H9 (cell line): ENCODE measurements around the gene MUCL3. TPM values are rescaled to one million over a fixed set of nuclear protein-coding genes. Genes with fewer than 3 reads are reported as not detected.

Experiments used
- DNase-seq: peaks from one replicate; pipeline ENCODE4 v3.0.0-alpha.2; 2017
- H2AFZ ChIP-seq: one replicate; pipeline ENCODE4 v1.6.1; 2013; ENCODE audit warnings: mild to moderate bottlenecking, low read length, control low read depth, moderate library complexity
- H2AK5ac ChIP-seq: 2 replicates; pipeline ENCODE4 v1.6.1; 2013; ENCODE audit warnings: low read length, control low read depth, mixed read lengths; ENCODE audit not compliant: insufficient read length
- H2BK120ac ChIP-seq: one replicate; pipeline ENCODE4 v1.6.1; 2013; ENCODE audit warnings: low read depth, mild to moderate bottlenecking, low read length, control low read depth, inconsistent platforms; ENCODE audit not compliant: poor library complexity, severe bottlenecking
- H2BK12ac ChIP-seq: 2 replicates; pipeline ENCODE4 v1.6.1; 2013; ENCODE audit warnings: low read length, control low read depth, mixed read lengths, low read depth; ENCODE audit not compliant: insufficient read length
- H2BK15ac ChIP-seq: 2 replicates; pipeline ENCODE4 v1.6.1; 2013; ENCODE audit warnings: low read depth, low read length, control low read depth
- H2BK20ac ChIP-seq: one replicate; pipeline ENCODE4 v1.6.1; 2013; ENCODE audit warnings: low read depth, mild to moderate bottlenecking, low read length, control low read depth, inconsistent platforms; ENCODE audit not compliant: poor library complexity, severe bottlenecking
- H2BK5ac ChIP-seq: 2 replicates; pipeline ENCODE4 v1.6.1; 2013; ENCODE audit warnings: low read length, control low read depth, mixed read lengths; ENCODE audit not compliant: insufficient read length
- H3K14ac ChIP-seq: 2 replicates; pipeline ENCODE4 v1.6.1; 2013; ENCODE audit warnings: low read length, control low read depth; ENCODE audit not compliant: insufficient read depth
- H3K18ac ChIP-seq: 2 replicates; pipeline ENCODE4 v1.6.1; 2013; ENCODE audit warnings: low read depth, mild to moderate bottlenecking, mixed read lengths, low read length, control low read depth; ENCODE audit not compliant: insufficient read length
- H3K23ac ChIP-seq: 2 replicates; pipeline ENCODE4 v1.6.1; 2013; ENCODE audit warnings: low read length, control low read depth, mixed read lengths, low read depth; ENCODE audit not compliant: insufficient read length
- H3K23me2 ChIP-seq: 2 replicates; pipeline ENCODE4 v1.6.1; 2013; ENCODE audit warnings: low read depth, mild to moderate bottlenecking, mixed read lengths, low read length, control low read depth; ENCODE audit not compliant: insufficient read length, poor library complexity, severe bottlenecking
- H3K27ac ChIP-seq: 2 replicates; pipeline ENCODE4 v1.5.1; 2013; ENCODE audit warnings: low read length, control low read depth, mixed read lengths, low read depth; ENCODE audit not compliant: insufficient read length
- H3K27me3 ChIP-seq: 2 replicates; pipeline ENCODE4 v1.6.1; 2013; ENCODE audit warnings: low read length, control low read depth, inconsistent platforms; ENCODE audit not compliant: insufficient read depth
- H3K4ac ChIP-seq: 2 replicates; pipeline ENCODE4 v1.6.1; 2013; ENCODE audit warnings: low read depth, mild to moderate bottlenecking, control low read depth, inconsistent platforms, low read length, moderate library complexity
- H3K4me1 ChIP-seq: 2 replicates; pipeline ENCODE4 v1.6.1; 2013; ENCODE audit warnings: low read length, control low read depth, inconsistent platforms; ENCODE audit not compliant: insufficient read depth
- H3K4me2 ChIP-seq: 2 replicates; pipeline ENCODE4 v1.6.1; 2013; ENCODE audit warnings: low read length, control low read depth, mixed read lengths; ENCODE audit not compliant: insufficient read length, insufficient read depth
- H3K56ac ChIP-seq: 2 replicates; pipeline ENCODE4 v1.6.1; 2013; ENCODE audit warnings: low read depth, mild to moderate bottlenecking, mixed read lengths, low read length, control low read depth; ENCODE audit not compliant: insufficient read length
- H3K79me1 ChIP-seq: 2 replicates; pipeline ENCODE4 v1.6.1; 2013; ENCODE audit warnings: low read depth, mild to moderate bottlenecking, moderate library complexity, low read length, control low read depth, inconsistent platforms; ENCODE audit not compliant: insufficient read depth, poor library complexity, severe bottlenecking
- H3K79me2 ChIP-seq: 2 replicates; pipeline ENCODE4 v1.6.1; 2013; ENCODE audit warnings: low read length, control low read depth, inconsistent platforms; ENCODE audit not compliant: insufficient read depth
- H3K9ac ChIP-seq: 2 replicates; pipeline ENCODE4 v1.6.1; 2013; ENCODE audit warnings: low read length, control low read depth, mixed read lengths; ENCODE audit not compliant: insufficient read length; ENCODE audit errors: extremely low read depth
- H3K9me3 ChIP-seq: one replicate; pipeline ENCODE4 v1.6.1; 2013; ENCODE audit warnings: low read depth, low read length, inconsistent platforms; ENCODE audit not compliant: control insufficient read depth
- H3T11ph ChIP-seq: one replicate; pipeline ENCODE4 v1.6.1; 2013; ENCODE audit warnings: mild to moderate bottlenecking, low read length, control low read depth, inconsistent platforms
- H4K20me1 ChIP-seq: one replicate; pipeline ENCODE4 v1.6.1; 2013; ENCODE audit not compliant: control insufficient read depth, insufficient read length, insufficient read depth
- H4K5ac ChIP-seq: 2 replicates; pipeline ENCODE4 v1.6.1; 2013; ENCODE audit warnings: low read depth, mild to moderate bottlenecking, mixed read lengths, low read length, control low read depth; ENCODE audit not compliant: insufficient read length
- H4K8ac ChIP-seq: replicated peaks from 2 replicates; pipeline ENCODE4 v1.6.1; 2013; ENCODE audit warnings: low read length, control low read depth, mixed read lengths, low read depth; ENCODE audit not compliant: insufficient read length
- H4K91ac ChIP-seq: 2 replicates; pipeline ENCODE4 v1.6.1; 2013; ENCODE audit warnings: low read depth, mild to moderate bottlenecking, moderate library complexity, mixed read lengths, low read length, control low read depth; ENCODE audit not compliant: insufficient read length
- H3K27ac Mint-ChIP-seq, 3 experiments: 2 replicates in 2 of 3; 3 replicates in 1 of 3; pipeline ENCODE4 v1.8.0; 2020 to 2021; ENCODE audit warnings: mixed read lengths in 3 of 3, mild to moderate bottlenecking in 1 of 3, moderate library complexity in 1 of 3
- H3K27me3 Mint-ChIP-seq: 2 replicates; pipeline ENCODE4 v1.8.0; 2021; ENCODE audit warnings: low read depth, mild to moderate bottlenecking, moderate library complexity, mixed read lengths
- H3K36me3 Mint-ChIP-seq, 3 experiments: 2 replicates in 2 of 3; 3 replicates in 1 of 3; pipeline ENCODE4 v1.8.0; 2020 to 2021; ENCODE audit warnings: low read depth in 3 of 3, mixed read lengths in 3 of 3; ENCODE audit not compliant: insufficient read depth in 1 of 3
- H3K4me1 Mint-ChIP-seq, 2 experiments: 2 replicates each; pipeline ENCODE4 v1.8.0; 2020; ENCODE audit warnings: mixed read lengths in 2 of 2
- H3K4me3 Mint-ChIP-seq, 2 experiments: 2 replicates in 1 of 2; 3 replicates in 1 of 2; pipeline ENCODE4 v1.8.0; 2020 to 2021; ENCODE audit warnings: mild to moderate bottlenecking in 2 of 2, mixed read lengths in 2 of 2, moderate library complexity in 1 of 2
- H3K9me3 Mint-ChIP-seq, 2 experiments: 2 replicates in 1 of 2; 3 replicates in 1 of 2; pipeline ENCODE4 v1.8.0; 2020; ENCODE audit warnings: mild to moderate bottlenecking in 2 of 2, mixed read lengths in 2 of 2, moderate library complexity in 1 of 2
- CTCF ChIP-seq: fragments of 200-600 bp; sonication (generic); conservative IDR thresholded peaks from 3 replicates; pipeline ENCODE4 v1.8.0; 2021; ENCODE audit warnings: antibody characterized with exemption, mild to moderate bottlenecking
- WGBS: extraction: QIAGEN DNeasy Blood & Tissue Kit; methylation state at CpG from one replicate; pipeline ENCODE4 v1.1.7; 2013; ENCODE audit warnings: missing lambda C conversion rate, low lambda C conversion rate, mixed read lengths; ENCODE audit not compliant: insufficient read length; ENCODE audit errors: extremely low coverage; 5-methylcytosine and 5-hydroxymethylcytosine counted together
- total RNA-seq: library from RNA; stranded (reverse); gene quantifications from 2 replicates; pipeline ENCODE4 v1.2.1, GENCODE V29; 2021

Gene MUCL3
- total RNA-seq, 1 experiment from 2014 or later = 0.15 TPM

GRCh38 chr6:30917041-30917440, 23.7 kb upstream of the MUCL3 start:
- no peaks in the 10 kb centered on the region for H3K9me3 ChIP-seq
- peaks cover 10% of the 10 kb centered on the region for H3K23me2 ChIP-seq
- no peak overlapping the region for H2AFZ ChIP-seq
- H3T11ph ChIP-seq = no peak overlapping the region
- H2AK5ac ChIP-seq = no peak overlapping the region
- no peak overlapping the region for H4K91ac ChIP-seq
- H3K18ac ChIP-seq = no peak overlapping the region
- Mint-ChIP-seq H3K27ac (peak overlapping the region in 1 of 3 experiments; percentile 71; a peak in 2 of 7 replicates), H3K4me3 (no peak overlapping the region), H3K4me1 (peaks cover 23 to 26% of the 10 kb centered on the region in 2 experiments), H3K36me3 (peaks cover 30 to 78% (median 74%) of the 10 kb centered on the region in 3 experiments), H3K27me3 (no peaks in the 10 kb centered on the region; the same call in none of the 2 replicates), H3K9me3 (no peaks in the 10 kb centered on the region)
- no peak overlapping the region for H2BK15ac ChIP-seq
- H3K23ac ChIP-seq = no peak overlapping the region
- no peaks in the 10 kb centered on the region for H4K20me1 ChIP-seq
- no peak overlapping the region for H4K5ac ChIP-seq
- no peak overlapping the region for H2BK12ac ChIP-seq
- no peaks in the 10 kb centered on the region for H3K79me1 ChIP-seq
- no peak overlapping the region for H2BK20ac ChIP-seq
- no peak overlapping the region for H3K4ac ChIP-seq
- no peak overlapping the region for H3K27ac ChIP-seq
- no peak overlapping the region for H3K14ac ChIP-seq
- no peaks in the 10 kb centered on the region for H3K4me1 ChIP-seq
- no peak for DNase-seq
- WGBS = no CpG with 5 or more reads among the region's 7 CpGs
- H3K9ac ChIP-seq = no peak overlapping the region
- no peaks in the 10 kb centered on the region for H3K79me2 ChIP-seq
- TF ChIP-seq CTCF = no peak
- no peaks in the 10 kb centered on the region for H3K27me3 ChIP-seq
- no peak overlapping the region for H2BK120ac ChIP-seq
- H3K4me2 ChIP-seq = no peak overlapping the region
- H4K8ac ChIP-seq = no peak overlapping the region
- H3K56ac ChIP-seq = no peak overlapping the region
- H2BK5ac ChIP-seq = no peak overlapping the region
